ENCODE data around the gene MSLN. TPM values are rescaled to one million over a fixed set of nuclear protein-coding genes. Genes with fewer than 3 reads are reported as not detected.
"Not testable (repeated sequence)": the region's sequence is repeated elsewhere in the genome, so short reads cannot be mapped to it uniquely, and the experiment has no call there.

Gene MSLN
- total RNA-seq, 1 experiment from 2014 or later, result not detected

DNA sequence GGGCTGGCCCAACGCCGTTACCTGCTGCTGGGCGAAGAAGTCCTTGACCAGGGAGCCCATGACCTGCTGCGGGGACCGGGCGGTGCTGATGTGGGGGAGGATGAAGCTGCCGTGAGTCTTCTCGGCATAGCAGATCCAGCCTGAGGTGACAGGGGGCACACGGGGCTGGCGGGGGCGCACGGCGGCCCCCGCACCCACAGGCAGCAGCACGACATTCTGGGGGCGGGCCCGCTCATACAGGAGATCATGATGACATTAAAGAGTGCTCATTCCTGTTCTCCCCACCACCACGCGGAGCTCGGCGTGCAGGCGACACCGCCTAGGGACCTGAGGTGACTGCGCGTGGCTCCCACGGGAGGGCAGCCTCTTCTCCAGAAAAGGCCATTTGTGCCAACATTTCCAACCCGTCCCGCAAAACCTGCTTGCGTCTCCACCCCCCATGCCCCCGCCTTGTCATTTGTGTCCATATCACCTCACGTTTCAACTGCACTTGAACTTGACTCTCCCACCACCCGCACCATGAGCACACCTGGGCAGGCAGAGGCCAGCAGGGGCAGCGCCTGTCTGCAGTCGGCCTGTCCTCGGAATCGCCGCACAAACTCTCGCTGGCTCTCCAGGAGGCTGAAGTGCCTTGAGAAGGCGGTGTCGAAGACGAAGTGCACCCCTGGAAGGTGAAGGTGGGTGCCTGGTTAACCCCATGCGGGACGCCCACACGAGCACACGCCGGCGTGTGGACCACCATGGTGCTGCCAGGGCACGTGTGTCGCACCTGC, 26.1 kb upstream of the MSLN start:
- DNase-seq (ENCODE audit: low read depth), result no peak

DNA sequence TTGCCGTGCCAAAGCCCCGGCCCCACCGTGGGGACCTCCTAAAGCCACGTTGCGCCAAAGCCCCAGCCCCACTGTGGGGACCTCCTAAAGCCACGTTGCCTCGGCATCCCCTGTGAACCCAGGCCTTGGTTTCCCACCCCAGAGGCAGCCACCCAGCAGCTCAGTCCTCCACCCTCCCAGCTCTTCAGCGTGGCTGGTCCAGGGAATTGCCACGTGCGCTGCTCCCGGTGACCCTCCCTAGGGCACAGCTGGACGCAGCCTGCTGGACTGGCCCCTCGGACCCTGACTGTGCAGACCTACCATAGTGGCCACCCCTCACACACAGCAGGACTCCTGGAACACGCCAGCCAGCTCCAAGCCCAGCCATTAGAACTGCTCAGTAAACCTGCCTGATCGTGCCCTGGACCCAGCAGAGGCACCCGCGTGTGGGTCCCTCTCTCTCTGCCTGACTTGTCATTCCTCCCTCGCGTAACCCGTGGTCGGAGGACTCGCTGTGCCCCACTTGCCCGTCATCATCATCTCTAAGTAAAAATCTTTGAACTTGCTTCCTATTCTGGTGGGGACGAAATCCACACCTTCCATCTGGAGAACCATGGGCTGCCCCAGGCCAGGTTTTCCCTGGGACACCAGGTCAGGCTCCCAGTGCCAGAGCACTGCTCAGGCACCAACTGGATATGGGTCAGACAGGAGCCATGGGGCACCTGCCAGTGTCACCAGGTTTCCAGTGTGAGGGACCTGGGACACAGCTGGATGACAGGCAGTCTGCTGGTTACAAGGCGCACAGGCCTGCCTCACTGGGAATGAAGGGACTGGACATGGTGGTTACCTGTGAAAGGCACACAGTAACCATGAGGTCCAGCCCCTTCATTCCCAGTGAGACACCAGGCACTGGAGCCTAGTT, 25.3 kb upstream of the MSLN start:
- no peak for DNase-seq (ENCODE audit: low read depth)

DNA sequence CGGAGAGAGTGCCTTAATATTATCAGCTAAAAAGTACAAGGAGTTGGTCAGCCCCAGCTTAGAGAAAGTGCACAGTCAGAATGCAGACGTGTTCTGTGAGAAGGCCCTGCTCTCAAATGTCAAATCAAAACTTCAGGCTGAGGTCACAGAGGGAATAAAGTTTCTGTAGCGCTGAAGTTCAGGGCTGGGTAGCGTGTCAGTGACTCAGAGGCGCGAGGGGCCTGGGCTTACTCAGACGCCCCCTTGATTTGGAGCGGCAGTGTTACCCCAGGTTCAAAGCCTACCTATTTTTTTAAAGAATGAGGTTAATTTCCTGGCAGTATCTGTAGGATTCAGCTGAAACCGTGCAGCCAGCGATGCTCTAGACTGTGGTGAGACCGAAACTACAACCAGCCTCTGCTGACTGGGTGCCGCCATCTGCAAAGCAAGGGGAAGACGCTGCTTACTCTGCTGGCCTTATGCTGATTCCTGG, 24.5 kb upstream of the MSLN start:
- no peak for DNase-seq (ENCODE audit: low read depth)

DNA sequence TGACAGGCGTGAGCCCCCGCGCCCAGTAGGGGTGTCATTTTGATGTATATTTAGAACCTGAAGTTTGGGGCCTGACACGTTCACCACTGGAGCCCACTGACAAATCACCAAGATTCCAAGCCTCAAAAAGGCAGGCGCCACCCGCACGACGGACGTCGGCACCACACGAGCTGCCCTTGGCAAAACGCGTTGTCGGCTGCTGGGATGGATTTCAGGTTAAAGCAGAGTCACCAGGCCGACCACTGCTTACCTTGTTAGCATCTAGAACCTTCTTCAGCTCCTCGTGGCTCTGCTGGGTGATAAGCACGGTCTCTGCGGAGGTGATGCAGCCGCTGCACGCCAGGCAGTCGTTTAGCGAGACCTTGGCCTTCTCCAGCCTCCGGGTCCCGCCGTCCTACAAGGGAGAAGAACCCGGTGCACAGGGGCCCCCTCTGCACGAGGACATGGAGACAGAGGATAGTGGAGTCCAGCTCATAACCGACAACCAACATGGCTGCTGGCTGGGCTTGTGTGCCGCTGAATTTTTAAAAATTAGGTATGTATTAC, 23.5 kb upstream of the MSLN start:
- DNase-seq (ENCODE audit: low read depth), result no peak

DNA sequence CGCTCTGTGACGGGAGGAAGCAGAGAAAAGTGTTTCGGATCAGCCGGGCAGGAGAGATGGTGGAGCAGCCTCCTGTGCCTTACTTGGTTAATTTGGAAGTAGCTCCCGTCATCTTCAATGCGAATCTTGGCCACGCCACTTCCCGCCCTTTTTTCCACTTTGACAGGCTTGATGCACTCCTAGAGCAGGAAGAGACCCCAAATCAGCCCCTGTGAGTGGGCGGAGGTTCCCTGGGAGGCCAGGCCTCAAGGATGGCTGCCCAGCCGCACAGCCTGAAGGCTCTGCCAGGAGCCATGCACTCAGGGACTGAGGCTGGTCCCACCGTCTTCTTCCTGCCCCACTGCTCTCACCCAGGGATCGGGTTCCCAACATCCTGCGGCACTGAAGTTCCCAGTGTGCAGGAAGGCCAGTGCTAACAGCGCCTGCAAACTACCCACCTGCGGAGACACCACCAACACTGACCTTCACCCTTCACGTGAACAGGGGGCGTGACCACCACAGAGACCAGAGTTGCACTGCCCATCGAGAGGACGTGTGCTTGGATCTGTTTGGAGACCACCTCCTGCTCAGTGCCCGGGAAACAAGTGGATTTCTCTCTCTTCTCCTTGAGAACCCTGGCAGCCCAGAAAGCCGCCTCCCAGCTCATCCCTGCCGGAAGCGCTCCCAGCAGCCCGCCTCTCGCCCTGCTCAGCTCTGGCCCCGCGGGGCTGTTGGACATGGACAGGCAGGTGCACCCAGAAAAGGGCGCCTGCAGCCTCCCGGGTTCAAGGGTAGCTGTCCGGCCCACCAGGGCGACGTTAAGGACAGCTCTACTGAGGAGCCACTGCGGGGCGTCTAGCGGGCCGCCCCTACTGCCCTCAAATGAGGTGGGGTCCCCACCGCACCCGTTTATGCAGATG, 20.7 kb upstream of the MSLN start:
- DNase-seq (ENCODE audit: low read depth), result no peak

DNA sequence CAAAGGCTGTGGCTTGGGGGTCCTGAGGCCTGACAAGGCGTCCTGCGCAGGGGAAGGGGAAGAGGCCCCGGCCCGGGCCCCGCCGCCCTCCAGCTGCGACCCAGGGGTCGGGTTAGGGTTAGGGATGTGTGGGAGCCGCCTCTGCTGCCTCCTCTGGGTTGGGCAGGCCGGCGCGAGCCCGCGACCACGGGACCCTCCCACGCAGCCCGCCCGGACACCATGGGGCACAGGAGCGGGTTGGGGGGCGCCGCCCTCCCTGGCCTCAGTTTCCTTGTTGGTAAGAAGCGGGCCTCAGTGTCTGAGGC, 20.1 kb upstream of the MSLN start:
- no peak for DNase-seq (ENCODE audit: low read depth)

DNA sequence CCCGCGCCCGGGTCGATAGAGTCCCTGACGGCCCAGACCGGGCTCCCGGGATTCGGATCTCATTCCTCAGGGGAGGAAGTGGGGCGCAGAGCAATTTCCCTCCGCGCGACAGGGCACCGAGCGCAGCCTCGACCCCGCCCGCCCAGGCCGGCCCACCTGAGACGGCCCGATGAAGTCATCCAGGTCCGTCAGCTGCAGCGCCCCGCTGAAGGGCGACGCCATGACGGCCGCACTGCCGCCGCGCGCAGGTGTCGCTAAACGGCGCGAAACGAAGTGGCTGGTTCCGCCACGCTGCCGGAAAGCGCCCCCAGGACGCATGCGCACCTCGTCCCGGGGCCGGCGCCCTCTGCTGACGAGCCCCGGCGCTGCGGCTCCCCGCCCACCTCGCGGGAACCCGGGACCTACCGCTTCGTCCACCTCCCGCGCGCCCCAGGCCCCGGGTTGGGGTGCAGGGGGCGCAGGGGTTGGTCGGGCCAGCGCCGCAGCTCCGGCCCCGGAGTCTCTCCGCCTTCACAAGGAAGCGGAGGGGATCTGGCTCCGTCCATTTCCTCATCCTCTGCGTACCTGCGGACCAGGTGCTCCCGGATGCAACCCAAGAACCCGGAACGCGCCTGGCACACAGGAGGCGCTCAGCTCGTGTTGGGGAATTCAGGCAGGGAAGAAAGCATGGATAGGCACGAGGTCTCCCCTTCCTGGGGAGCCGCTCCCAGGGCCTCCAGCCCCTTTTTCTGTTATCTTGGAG, 19.6 kb upstream of the MSLN start, which contains the start of gene CIAO3:
CIAO3 (minus strand) TSS at position 234 of the 742 bp plus-strand sequence; CDS start at position 222, 12 bp downstream.
- DNase-seq (ENCODE audit: low read depth), result peak; percentile 80

DNA sequence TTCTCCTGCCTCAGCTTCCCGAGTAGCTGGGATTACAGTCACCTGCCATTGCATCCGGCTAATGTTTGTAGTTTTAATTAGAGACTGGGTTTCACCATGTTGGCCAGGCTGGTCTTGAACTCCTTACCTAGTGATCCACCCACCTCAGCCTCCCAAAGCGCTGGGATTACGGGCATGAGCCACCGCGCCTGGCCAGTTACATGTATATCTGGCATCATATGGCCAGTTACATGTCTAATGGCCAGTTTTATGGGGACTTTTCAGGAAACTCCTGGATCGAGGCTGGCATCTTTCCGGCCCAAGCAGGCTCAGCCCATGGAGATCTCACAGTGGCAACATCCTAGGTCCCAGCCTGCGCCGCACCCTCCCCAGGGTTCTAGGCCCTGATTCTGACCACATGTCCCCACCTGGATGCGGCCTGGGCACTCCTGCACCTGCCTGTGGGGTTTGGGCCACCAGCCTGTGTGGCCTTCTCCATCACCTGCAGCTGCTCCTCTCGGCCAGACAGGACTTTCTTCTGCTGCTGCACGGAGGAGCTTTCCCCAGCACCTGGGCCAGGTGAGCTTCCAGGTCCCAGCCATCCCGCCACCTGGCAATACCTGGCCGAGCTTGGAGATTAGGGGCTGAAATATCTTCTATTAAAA, 18.4 kb upstream of the MSLN start:
- no peak for DNase-seq (ENCODE audit: low read depth)

DNA sequence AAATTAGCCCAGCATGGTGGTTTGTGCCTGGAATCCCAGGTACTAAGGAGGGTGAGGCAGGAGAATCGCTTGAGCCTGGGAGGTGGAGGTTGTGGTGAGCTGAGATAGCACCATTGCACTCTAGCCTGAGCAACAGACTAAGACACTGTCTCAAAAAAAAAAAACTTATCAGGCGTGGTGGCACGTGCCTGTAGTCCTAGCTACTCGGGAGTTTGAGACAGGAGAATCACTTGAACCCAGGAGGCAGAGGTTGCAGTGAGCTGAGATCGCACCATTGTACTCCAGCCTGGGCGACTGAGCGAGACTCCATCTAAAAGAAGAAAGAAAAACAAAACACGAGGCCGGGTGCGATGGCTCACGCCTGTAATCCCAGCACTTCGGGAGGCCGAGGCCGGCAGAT, 17.6 kb upstream of the MSLN start:
- DNase-seq (ENCODE audit: low read depth), result not testable (repeated sequence)

DNA sequence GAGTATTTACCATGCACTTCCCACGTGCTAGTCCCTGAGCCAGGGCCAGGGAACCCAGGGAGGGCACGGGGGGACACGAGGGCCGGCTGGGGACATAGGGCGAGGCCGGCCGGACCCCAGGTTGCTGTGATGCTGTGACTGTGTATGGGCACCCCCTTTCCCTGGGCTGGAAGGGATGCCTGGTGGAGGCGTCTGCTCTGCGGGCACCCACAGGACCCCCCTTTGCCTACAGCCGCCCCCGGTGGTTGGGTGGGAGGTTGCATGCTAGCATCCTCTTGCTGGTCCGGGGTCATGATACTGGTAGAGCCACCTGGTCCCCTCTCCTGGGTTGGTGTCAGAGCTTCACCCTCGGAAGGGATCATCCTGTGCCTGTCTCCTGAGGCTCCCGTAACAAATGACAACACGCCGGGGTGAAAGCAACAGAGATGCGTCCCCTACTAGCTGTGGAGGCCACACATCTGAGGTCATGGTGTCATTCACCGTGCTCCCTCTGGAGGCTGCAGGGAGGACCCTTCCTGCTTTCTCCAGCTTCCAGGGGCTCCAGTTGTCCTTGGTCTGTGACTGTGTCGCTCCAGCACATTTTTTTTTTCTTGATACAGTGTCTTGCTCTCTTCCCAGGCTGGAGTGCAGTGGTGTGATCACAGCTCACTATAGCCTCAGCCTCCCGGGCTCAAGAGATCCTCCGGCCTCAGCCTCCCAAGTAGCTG, 16.6 kb upstream of the MSLN start:
- DNase-seq (ENCODE audit: low read depth), result no peak

DNA sequence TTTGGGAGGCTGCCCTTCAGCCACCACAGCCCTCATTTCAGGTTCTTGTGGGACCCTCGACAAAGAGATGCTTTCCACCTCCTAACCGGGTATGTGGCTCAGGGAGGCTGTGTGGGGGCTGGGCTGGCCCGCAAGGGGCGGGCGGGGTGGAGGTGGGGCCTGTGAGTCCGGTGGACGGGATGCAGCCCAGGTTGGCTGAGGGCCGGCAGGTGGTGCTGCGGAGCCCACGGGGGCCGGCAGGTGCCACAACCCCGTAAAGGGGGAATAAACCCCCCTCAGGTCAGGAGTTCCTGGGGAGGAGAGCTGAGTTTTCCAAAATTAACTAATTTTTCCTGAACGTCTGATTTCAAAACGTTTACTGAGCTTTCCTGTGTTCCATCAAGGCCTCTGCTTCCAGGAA, 14.8 kb upstream of the MSLN start:
- DNase-seq (ENCODE audit: low read depth), result no peak

DNA sequence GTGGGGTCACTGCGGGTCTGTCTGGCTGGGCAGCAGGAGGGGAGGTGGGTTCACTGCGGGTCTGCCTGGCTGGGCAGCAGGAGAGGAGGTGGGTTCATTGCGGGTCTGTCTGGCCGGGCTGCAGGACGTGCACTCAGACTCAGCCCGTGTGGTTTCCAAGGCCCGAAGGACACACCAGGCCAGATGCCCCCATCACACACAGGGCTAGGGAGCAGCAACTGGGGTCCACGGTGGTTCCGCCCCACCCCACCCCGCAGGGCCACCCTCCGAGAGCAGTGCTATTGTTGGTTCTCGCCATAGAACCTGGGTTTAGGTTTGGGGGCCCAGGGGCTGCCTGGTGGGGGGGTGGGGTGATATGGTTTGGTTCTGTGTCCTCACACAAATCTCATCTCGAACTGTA, 13.9 kb upstream of the MSLN start:
- no peak for DNase-seq (ENCODE audit: low read depth)

DNA sequence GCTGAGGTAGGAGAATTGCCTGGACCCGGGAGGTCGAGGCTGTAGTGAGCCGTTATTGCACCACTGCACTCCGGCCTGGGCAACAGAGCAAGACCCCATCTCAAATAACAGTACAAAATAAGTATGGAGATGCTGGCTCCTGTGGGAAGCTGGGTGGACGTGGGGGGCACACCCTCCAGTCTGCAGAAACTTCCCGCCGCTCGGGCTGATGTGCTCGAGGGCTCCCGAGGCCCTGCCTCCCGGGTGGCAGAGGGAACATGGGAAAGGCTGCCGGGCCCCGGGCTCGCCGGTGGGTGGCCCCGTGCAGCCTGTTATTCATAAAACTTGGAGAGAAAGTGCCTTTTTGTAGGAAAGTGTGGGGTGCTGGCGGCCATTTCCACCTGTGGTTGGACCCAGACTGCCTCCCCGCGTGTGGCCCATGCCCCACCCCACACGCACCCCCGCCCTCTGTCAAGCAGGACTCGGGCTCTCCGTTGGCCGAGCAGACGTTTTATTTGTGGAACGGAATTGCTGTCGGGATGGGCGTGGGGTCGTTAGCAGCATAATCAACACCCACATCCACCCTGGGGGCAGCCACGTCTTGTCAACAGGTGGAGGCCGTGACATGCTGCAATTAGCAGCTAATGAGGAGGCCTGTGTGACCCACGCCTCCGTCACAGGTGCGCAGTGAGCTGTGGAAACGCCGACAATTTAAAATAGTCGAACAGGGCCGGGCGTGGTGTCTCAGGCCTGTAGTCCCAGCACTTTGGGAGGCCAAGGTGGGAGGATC, 12.4 kb upstream of the MSLN start:
- DNase-seq (ENCODE audit: low read depth), result no peak

DNA sequence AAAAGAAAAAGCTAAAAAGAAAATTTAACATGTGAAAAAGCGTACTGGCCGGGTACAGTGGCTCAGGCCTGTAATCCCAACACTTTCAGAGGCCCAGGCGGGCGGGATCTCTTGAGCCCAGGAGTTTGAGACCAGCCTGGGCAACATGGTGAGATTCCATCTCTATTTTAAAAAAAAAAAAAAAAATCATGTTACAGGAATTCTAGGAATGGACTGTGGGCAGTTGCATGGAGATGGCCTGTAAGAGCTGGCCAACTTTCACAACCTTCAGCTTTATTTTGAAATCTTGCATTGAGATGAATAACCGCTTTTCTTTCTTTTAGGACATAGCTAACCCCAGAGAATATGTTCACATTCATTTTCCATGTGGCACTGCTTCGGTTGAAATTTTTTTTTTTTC, 11.5 kb upstream of the MSLN start:
- no peak for DNase-seq (ENCODE audit: low read depth)

DNA sequence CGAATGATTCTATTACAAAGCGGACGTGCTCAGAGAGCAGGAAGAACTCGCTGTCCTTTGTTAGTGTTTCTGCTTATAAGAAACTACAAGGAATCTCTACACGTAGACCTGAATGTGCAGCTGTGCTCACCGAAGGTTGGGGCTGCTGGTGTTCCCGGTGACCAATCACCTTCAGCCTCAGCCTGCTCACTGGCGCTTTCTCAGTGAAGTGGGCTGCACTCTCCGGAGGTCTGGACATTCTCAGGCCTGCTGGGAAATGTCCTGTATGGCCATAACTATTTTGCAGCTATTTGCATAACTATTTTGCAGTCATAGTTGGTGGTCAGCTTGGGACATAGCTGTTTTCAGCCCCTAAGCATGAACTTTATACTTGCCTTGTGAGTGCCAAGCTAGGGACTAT, 10.0 kb upstream of the MSLN start:
- no peak for DNase-seq (ENCODE audit: low read depth)

DNA sequence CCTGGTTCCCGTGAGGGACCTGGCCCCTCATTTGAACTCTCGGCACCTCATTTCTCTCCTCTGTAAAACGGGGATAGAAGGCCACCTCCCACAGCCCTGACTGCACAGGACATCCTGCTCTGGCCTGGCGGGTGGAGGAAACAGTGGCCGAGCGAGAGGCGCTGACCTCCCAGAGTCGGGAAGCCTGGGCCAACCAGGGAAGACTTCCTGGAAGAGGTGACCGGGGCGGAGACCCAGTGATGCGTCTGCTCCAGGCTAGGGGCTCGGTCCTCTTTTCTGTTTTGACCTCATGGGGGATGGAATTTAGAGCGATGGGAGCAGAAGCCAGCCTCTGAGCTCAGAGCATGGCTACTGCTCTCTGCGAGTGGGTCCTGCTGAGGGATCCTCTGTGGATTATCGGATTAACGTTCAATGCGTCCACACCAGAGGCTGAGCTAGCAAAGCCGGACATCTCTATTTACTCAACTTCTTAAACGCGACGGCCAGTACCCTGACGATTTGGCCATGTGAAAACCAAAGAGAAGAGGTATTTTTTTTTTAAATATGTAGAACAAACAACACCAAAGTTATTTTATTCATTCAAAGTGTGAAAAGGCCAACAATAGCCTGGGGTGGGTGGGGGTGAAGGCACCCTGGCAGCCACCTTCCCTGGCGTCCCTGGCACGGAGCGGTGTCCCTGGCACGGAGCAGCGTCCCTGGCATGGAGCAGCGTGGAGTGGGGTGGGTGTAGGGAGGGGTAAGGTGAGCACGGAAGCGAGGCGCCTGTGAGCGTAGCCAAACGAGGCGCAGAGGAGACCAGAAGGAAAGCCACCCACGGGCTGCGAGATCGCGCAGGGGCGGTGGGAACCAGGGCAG, 9.2 kb upstream of the MSLN start:
- DNase-seq (ENCODE audit: low read depth), result no peak

DNA sequence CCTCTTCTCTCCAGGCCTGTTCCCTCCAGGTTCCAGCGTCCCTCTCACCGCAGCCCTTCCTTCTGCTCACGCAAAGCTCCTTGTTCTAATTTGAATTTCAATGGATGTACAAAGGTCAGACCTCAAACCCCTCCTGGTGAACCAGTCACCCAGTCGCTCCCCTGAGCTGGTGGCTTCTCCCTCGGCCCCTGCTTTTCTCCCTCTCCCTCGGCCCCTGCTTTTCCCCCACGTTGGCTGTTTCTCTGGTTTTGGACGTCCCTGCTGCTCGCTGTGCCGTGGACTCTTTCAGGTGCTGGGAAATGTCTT, 8.6 kb upstream of the MSLN start:
- no peak for DNase-seq (ENCODE audit: low read depth)

DNA sequence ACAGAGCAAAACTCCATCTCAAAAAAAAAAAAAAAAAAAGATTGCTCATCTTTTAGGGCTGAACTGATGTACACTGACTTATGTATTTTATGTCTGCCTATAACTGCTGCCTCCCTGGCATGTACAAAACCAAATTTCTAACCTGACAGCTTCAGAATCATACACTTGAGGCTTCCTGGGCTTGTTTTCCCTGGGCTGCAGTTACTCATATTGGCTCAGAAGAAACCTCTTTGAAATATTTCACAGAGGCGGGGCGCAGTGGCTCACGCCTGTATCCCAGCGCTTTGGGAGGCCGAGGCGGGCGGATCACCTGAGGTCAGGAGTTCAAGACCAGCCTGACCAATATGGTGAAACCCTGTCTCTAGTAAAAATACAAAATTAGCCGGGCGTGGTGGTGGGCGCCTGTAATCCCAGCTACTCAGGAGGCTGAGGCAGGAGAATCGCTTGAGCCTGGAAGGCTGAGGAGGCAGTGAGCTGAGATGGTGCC, 6.4 kb upstream of the MSLN start:
- DNase-seq (ENCODE audit: low read depth), result not testable (repeated sequence)
